Nucleus accumbens (tissue), 56 donors: ENCODE measurements around the gene CDKN1C.

Experiments used
- DNase-seq, 56 donors: peaks; one replicate each; lab custom pipeline; 2025; lab: John Stamatoyannopoulos, UW

The CDKN1C gene

DNA sequence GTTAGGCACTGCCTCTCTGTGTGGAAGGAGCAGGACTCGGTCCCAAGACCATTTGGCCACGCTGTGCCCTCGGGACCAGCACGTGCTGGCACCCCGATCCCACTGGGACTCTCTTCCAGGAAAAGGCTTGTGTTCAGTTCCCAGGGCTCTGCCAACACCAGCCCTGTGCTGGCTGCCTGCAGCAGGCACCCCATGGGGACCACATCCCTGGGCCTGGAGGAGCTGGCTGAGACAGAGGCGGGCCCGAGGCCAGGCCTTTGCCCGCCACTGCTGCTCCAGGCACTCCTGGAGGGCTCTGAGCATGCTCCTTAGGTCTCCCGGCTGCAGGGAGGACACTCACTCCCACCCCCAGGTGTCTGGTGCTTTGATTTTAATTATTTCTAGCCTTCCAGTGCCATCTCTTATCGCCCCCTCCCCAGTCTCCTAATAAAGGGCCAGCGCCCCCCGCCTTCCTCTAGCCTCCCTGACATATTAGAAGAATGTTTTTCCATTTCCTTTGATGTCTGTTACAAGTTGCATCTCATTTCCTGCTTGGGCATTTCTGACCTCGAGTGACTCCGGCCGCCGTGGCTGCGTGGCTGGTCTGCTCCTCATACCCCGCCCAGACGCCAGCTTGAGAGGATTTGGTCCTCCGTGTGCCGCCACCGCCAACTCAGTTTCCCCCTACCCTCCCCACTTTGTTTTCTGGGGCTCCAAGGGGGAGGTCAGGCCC lies 14.4 kb downstream of the CDKN1C start:
- DNase-seq = peak in 3 of 56 donors; percentile 14 to 29 (median 25)

DNA sequence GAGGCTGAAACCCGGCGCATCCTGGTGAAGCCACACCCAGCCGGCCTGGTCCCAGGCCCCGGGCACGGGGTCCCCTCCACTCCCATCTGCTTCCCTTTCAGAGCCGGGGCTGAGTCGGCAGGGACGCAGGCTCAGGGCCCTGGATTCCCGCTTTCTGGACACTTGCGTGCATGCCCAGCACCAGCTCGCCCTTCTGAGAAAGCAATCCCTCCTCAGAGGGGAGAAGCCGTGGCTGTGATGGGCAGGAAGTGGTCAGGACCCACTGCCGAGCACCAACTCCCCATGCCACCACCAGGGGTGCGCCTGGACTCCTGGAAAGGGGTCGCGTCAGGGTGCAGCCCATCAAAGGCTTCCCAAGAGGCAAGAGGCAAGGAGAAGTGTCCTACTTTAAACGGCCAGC lies 15.1 kb downstream of the CDKN1C start:
- DNase-seq = no peak

DNA sequence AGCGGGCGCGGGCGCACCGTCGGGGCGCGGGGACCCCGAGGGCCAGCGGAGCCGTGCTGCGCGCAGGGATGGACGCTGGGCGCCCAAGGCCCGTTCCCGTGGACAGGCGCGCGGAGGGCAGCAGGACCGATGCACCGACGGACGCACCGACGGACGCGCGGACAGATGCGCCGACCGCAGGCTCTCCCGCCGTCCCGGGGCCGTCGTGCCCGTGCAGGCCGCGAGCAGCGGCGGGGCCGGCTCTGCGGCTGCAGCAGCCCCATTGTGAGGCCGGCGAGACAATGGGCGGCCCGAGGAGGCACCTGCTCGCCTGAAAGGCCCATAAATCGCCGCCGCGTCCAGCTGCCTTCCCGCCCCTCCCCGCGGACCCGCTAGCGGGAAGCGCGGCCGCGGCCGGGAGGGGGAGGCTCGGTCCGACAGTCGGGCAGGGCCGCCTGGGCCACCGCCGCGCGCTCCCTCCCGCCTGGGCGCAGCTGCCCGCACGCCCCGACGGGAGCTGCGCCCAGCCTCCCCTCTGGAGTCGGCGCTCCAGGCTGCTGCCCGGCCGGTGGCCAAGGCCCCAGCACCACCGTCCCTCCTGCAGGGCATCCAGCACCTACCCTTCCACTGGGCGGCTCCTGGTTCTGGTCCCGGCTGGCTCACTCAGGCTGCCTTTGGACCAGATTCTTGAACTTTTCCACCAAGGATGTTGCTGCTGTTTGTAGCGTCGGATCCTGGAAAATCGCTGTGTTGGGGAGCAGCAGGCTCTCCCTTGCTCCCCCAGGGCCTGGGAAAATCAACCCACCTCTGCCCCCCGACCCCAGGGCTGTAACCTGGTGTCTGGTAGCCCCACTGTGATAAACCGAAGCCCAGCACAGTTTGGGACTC lies 15.8 kb downstream of the CDKN1C start:
- DNase-seq = peak in 22 of 56 donors; percentile 20 to 81 (median 55)

DNA sequence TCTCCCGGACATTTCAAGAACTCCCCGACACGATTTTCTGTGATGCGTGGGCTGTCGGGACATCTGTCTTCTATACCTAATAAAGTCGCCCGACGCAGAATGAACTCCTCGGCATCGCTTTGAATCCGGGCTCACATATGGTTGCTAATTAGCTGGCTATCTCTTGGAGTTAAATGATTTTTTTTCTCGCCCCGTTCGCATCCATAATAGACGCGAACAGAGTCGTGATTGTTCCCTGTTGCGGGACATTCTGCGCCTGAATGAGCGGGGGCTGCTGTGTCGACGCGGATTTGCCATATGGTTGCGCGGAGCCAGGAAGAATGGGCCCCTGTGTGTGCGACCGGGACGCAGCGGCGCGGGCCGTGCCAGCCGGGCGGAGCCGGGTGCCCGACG lies 16.4 kb downstream of the CDKN1C start:
- DNase-seq = peak in 51 of 56 donors; percentile 23 to 83 (median 63)

DNA sequence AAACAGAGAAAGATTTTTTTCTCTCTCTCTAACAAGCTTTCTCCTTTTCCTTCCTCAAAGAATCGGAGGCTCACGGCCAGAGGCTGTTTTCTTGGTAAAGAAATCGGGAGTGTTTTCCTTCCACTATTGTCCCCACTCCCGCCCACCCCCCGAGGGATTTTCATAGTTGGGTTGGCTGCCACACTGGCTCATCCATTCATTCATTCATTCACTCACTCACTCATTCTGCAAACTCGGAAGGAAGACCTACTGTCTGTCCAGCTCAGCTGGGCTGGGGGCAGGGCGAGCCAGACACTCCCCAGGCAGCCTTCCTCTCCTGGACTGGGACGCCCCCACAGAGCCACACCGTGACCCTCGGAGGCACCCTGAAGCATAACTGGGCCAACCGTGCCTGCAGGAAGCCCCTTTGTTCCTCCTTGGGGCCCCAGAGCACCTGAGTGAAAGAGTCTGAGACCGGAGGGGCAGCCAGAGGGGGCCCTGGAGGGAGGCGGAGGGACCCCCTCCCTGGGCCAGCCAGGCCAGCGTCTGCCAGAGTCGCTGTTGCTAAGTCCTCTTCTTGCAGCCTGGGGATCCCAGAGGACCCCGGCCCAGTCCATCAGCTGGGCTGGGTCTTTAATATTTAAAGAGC lies 17.0 kb downstream of the CDKN1C start:
- peak in 19 of 56 donors; percentile 25 to 74 (median 44) for DNase-seq

DNA sequence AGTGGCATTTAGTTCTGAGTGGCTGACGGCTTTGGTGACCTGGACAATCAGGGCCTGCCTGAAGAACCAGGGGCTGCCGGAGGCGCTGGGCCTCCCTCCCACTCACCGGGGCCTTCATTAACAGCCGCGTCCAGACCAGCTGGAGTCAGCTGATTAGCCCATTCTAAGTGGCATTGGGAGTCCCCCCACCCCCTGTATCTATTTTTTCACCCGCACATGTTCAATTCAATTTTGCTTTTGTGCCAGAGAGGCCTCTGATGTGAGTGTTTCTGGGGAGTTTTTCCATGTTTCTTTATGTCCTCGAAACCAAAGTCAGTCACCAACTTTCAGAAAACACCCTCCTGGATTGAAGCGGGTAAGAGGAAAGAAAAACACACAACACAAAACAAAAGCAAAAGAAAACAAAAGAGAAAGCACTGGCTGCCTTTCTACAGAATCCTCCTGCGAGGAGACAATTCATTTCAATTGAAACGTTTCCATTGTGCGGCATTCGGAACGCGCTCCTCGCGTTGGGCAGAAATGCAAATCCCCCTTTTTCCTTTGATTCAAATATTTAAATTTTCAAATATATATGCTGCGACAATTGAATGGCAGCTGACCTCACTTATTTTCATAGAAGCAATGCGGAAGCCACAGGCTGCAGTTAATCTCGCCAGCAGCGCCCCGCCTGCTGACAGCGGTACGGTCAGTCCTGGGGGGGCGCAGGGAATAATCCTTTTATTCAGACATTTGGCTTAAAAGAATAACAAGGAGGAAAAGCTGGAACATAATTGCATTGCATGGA lies 17.7 kb downstream of the CDKN1C start:
- DNase-seq = peak in 13 of 56 donors; percentile 14 to 61 (median 33)

DNA sequence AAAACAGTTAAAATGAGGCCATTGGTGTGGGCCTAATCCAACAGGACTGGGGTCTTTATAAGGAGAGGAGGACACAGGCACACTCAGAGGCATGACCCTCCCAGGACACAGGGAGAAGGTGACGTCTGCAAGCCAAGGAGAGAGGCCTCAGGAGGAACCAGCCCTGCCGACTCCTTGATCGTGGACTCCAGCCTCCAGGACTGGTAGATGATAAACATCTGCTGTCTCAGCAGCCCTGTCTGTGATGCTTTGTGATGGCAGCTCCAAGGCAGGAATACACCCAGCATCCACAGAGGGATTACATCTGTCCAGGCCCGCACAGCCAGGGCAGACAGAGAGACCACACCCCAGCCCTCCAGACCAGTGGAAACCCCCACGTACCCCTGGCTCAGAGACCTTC lies 18.4 kb downstream of the CDKN1C start:
- no peak for DNase-seq

DNA sequence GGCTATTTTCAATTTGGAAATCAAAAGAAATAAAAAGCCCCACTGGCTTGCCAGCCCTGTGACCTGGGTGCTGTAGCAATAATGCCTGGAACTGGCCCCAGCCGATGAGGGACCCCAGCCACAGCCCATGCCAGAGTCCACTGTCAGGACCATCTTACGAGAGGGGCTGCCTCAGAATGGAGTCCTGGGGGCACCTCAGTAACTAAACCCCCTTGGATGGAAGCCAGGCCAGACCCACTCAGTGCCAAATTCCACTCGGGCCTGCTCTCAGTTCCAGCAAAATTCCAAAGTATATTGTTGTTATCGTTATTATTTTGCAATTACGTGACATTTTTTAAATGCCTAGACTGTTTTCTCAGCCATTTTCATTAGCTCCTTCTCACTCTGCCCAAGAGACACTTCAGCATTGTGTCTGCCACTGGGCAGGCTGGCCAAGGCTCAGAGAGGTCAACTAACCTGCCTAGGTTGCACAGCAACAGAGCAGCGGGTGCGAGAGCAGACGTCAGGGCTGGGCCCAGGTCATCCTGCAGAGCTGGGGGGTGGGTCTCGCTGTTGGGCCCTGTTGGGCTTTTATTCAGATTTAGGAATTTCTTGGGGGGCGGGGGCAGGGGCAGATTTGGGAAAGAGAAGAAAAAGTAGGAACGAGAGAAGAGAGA lies 19.5 kb downstream of the CDKN1C start:
- no peak for DNase-seq

DNA sequence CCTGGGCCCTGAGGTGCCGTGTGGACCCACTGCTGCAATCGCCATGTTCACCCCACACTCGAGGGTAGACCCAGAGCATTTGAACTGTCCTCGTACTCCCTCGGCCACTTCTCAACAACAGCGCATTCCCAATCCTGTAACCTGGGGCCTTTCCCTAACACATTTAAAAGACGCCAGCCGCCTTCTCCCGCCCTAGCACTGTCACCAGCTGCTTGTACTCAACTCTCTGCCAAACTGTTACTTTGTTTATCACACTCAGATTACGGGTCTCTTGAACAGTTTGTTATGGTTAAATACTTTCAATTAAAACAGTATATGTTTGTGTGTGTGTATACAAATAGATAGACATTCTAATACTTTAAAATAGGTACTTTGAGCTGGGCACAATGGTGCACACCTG lies 20.7 kb downstream of the CDKN1C start:
- no peak for DNase-seq

DNA sequence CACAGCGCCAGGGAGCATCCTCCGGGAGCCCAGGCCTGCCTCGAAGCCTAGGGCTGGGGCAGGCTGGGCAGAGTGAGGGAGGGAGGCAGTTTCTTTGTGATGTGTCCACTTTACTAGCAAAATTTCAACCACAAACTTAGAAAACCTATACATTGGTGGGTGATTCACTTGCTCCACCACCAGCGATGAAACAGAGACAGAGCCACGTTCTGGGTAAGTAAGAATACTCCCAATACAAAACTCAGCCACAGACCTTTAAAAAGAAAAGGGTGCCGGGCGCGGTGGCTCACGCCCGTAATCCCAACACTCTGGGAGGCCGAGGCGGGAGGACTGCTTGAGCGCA lies 22.3 kb downstream of the CDKN1C start:
- no peak for DNase-seq

DNA sequence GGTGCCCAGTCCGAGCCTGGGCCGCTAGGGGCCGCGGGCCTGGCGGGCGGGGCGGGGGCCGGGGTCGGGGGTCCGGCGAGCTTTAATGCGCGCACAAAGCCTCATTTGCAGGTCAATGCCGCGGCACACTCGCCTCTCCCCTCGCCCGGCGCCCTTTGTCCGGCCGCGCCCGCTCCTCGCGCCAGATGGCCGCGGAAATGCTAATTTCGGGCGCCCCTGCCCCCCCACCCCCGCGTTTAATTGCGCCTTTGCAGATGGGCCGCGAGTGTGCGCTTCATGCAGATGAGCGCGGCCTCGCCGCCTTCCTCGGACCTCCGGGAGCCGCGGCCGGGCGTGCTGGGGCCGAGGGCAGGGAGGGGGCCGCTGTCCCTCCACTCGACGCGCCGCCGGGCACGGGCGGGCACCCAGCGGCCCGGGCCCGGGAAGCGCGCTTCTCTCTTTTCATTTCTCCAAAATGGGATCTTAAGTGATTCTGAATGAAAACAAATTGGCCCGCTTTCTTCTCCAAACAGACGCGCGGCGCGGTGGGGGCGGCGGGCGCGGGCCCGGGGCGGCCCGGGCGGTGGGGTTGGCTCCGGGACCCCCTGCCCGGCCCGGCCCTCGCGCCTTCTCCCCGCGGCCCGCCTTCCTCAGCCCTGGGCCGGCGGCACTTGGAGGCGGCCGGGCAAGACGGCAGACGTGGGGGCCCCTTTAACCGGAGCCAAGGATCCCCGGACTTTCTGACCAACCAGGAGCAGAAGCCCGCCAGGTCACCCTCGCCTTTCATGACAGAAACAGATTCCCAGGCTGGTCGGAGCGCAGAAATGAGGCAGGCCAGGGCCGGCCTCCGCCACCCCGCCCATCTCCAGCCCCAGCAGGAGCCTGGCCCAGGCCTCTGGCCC lies 22.9 kb downstream of the CDKN1C start:
- DNase-seq = peak in 3 of 56 donors; percentile 22 to 42 (median 25)

DNA sequence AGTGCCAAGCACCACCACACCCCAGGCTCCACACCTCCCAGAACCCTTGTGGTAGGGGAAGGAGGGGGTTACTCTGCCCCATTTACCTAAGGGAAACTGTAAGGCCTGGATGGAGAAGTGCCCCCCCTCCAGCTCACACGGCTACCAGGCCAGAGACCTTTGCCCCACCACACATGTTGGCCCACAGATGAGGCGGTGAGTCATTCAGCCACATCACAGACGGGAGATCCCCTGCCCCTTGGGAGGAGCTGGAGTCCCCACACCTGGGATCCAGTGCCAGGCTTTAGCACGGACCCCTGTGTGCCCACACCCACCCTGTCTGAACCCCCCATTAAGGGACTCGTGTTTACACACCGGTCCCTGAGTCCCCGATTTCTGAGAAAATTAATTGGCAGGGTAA lies 24.9 kb downstream of the CDKN1C start:
- DNase-seq = no peak

DNA sequence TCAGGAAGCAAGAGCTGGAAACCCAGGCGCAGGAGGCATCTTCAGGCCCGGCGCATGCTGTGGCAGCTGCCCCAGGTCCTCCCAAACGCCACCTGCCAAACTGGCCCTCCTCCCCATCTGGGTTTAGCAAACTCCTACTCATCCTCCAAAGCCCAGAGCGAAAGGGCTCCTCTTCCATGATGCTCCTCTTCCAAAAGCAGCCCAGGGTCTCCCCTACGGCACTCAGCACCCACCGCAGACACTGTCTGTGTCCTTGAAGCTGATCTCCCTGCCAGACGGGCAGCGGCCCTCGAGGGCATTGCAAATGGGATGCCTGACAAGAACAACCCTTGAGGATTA lies 25.9 kb downstream of the CDKN1C start:
- no peak for DNase-seq

DNA sequence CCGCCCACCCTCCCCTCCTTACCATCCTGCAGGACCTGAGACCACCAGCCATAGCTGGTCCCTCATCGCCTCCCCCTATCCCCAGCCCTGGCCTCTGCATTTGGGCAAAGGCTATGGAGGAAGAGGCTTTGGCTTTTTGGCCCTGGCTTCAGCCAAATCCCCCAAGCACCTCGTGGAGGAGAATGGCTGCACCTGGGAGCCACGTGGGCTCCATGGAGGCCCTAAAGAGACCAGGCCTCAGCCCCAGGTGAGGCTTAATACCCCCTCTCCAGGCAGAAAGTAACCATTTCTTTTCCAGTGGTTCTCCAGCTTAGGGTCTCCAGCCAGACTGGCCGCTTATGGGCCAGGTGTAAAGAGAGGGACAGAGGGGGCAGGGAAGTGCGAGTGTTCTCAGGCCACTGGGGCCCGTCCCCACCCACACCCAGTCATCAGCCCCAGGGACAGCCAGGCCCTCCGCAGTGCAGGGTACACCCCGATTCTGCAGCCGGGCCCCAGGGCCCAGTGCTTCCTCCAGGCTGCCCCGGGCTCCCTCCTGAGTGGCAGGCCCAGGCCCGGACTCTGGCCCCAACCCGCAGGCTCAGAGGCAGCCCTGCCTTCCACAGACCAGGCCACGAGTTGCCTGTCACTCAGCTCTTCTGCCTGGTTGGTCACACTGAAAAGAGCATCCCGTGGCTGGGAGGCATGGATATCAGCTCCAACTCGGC lies 26.4 kb downstream of the CDKN1C start:
- DNase-seq = no peak

DNA sequence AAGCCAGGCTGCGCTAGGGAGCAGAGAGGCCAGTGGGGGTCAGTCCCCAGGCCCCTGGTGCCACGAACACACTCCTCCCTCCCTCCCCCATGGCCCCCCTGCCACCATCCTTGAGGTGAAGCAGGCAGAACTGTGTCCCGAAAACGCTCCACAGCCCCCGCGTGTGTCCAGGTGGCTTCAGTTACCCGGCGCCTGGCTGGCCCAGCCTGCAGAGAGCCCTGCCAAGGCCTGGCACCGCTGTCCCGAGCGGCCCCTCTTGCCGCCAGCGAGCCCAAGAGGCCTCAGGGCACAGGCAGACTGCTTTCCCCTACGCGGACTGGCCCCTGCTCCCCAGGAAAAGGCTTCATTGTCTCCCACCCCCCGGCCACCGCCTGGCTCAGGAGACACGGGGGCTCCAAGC lies 27.7 kb downstream of the CDKN1C start:
- peak in 2 of 56 donors; percentile 11 to 30 for DNase-seq

DNA sequence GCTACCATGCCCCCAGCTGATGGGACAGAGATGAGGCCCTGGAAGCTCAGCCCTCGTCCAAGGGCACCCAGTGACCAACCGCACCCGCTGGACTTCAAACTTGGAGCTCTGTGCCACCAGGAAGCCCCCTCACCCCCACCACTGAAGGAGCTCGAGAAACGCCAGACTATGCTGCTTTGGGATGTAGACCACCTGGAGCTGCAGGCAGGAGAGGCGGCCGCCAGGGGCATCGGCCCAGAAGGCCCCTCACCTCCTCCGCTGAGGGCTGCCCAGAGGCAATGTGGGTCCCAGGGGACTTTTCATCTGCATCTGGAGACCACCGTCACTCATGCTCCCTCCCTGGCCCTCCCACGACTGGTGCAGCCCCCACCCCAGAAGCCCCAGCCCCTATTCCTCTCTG lies 28.3 kb downstream of the CDKN1C start:
- no peak for DNase-seq

DNA sequence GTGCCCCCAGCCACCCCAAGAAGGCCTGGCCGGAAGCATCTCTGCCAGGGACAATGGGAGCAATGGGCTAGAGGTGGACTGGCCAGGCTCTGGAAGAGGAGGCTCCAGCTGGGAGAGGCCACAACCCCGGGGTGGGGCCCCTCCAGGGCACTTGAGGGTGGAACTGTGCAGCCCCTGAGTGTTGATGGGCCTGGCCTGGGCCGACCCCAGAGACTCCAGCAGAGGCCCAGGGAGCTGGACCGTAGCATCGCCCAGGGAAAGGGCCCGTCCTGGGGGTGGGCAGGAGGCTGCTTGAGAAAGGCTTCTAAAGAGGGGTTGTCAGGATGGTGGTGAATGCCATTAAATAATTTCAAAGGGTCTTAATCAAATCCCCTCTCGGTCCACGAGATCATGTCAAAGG lies 30.4 kb downstream of the CDKN1C start:
- DNase-seq = no peak

DNA sequence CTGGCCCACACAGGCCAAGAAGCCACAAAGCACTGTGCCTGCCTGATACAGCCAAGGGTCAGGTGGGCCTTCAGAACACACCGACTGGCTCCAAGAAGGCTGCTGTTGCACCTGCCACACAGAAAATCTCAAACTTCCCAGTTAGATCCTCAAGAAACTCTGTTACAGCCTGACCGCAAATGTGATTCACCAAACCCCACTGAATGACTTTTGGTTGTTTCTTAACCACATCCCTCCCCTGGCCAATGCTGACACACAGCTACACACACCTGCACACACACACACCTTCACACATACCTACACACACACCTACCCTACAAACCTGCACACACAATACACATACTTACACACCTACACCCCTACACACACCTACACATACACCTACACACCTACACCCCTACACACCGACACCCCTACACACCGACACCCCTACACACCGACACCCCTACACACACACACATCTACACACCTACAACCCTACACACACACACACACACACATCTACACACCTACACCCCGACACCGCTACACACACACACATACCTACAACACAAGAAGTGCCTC lies 31.5 kb downstream of the CDKN1C start:
- no peak for DNase-seq
